HG03460 (cell line): ENCODE measurements around the gene PPP2R2B.
"Not testable (repeated sequence)": the region's sequence is repeated elsewhere in the genome, so short reads cannot be mapped to it uniquely, and the experiment has no call there.

Experiments used
- ATAC-seq: cut with Tn5 transposase; IDR thresholded peaks from one replicate; pipeline ENCODE4 v1.9.1; 2021; ENCODE audit not compliant: unreplicated experiment

Gene PPP2R2B

DNA sequence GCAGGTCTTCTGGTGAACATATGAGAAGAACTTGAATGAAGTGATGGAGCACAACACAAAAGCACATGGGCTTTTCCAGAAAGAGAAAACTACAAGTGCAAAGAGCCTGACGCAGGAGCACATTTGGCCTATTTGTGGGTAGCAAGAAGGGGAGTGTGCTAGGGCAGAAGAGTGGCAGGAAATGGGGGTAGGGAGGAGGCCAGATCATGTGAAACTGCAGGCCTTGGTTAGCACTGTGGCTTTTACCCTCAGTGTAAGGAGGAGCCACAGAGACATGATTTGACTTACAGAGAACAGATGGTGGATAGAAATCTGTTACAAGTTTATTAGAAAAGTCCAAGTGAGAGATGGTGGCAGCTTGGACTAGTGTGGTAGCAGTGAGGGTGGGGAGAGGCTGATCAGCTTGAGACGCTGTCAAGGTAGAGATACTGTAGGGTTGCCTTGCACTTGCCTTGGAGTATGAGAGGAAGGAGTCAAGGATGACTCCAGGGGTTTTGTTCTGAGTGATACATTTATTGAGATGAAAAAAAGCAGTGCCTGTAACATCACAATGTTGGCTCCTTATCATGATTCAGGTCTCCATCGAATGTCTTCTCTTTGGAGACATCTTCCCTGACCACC lies 126.7 kb downstream of the PPP2R2B start:
- ATAC-seq, result peak; percentile 97

DNA sequence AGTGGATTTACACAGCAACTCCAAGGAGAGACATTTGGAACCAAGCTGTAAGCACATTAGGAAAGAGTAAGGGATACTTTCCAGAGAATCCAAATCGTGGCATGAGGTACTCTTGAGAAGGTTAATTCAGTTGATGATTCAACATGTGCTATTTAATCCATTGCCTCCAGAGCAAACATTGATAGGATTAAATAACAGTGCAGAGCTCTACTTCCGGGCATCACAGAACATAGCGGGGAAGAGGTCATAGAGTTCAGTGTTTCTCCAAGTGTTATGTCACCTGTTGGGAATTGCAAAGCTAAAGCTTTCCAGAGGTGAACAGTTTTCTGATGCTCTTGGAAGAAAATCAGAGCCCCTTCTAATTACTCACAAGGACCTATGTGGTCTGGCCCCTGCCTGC lies 127.5 kb downstream of the PPP2R2B start:
- ATAC-seq, result no peak

DNA sequence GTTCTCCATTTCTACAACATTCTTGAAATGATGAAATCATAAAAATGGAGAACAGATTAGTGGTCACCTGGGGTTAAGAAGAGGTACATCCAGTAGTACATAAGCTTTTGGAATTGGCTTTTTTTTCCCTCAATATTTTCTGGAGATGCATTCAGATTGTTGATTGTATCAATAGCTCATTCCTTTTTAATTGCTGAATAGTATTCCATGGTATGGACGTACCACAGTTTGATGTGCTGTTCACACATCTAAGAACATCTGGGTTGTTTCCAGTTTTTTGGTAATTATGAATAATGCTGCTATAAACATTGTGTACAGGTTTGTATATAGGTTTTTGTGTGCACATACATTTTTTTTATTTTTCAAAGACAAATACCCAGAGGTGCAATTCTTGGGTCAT lies 130.0 kb downstream of the PPP2R2B start:
- ATAC-seq, result no peak

DNA sequence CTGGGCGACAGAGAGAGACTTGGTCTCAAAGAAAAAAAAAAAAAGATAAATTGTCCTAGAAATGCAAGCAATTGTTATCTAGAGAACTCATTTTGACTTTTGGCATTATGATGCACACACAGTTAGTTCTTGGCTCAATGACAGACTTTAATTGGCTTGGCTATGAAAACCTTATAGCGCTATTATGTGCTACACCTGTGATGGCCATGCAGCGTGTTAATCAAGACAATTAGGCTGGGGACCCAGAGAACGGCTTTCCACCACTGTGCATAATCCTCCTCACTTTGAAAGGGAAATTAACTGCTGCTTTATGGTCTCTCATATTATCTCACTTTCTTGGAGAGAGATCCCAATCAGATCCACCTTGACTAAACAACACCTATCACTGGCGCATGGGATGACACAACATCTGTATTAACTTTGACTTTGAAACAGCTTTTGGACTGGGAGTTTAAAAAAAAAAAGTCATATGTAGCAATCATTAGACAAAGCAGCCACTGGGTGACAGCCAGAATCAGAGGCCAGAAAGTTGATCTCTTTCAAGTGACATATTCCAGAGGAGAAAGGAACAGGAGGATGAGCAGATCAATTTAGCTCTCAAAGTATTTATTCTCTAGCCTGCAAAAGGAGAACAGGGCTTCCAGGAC lies 132.5 kb downstream of the PPP2R2B start:
- no peak for ATAC-seq

DNA sequence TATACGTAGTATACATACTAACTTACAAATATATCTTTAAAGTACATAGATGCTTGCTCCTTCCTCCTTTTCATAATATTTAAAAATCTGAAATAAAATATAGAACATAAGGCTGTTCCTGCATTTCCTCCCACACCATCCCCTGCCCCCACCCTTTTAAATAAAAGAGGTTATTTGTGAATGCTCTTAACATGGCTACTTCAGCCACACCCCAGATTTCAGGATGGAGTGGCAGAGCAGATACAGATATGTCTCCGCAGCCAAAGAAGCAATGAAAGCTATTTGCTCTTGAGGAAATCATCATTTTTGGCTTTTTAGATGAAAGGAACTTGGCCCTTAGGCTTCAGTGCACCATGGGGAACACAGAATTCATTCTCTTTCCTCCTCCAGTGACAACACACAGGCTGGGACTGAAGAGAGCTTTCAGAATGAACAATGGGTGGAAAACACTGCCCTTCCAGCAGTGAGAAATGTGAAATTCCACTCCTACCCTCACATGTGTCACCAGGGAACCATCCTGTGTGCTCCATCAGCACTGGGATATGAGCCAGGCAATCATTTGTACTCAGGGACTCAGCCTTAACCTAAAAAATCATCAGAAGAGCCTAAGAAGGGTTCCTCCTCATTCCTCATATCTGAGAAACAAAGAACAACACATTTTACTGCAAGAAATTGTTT lies 134.3 kb downstream of the PPP2R2B start:
- ATAC-seq, result no peak

DNA sequence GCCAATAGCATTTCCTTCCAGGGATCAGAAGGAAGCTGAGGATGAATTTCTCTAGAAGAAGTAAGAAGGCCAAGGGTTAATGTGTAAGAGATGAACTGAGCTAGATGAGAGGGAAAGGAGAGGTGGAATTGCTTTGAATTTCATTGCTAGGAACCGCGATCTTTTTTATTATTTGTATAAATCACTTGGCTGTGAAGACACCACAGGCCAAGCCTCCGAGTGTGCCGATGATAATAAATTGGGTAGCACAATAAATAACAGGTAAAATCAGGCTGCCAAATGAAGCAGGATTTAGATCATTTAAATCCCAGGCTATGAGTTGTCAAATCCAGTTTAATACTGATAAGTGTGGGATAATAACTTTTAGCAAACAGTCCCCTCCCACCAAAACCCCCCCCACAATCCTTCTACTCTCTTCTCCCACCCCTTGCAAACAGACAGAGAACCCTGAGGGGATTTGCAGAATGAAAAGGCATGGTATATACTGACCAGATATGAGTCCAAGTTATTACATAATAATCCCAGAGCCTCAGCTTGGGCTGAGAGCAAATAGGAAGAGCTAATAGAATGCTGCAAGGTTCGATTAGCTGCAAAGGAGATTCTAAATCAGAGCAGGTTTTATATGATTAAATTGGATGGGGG lies 143.5 kb downstream of the PPP2R2B start:
- ATAC-seq, result no peak

DNA sequence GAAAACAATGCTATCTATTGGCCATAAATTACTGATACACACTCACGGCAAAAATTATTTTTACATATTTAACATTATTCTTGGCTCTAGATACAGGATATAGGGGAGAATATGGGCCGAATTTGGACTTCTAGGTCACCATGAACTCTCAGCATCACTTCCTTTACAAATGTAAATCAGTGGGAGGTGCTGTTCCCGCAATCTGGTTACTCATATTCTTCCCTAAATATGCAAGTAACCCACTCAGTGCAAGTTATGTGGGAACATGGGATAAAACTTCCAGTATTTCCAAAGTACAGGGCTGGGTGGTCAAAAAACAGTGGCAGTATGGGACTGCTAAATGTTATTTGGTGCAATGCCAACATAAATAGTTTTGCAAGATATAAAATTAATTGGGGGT lies 145.6 kb downstream of the PPP2R2B start:
- no peak for ATAC-seq

DNA sequence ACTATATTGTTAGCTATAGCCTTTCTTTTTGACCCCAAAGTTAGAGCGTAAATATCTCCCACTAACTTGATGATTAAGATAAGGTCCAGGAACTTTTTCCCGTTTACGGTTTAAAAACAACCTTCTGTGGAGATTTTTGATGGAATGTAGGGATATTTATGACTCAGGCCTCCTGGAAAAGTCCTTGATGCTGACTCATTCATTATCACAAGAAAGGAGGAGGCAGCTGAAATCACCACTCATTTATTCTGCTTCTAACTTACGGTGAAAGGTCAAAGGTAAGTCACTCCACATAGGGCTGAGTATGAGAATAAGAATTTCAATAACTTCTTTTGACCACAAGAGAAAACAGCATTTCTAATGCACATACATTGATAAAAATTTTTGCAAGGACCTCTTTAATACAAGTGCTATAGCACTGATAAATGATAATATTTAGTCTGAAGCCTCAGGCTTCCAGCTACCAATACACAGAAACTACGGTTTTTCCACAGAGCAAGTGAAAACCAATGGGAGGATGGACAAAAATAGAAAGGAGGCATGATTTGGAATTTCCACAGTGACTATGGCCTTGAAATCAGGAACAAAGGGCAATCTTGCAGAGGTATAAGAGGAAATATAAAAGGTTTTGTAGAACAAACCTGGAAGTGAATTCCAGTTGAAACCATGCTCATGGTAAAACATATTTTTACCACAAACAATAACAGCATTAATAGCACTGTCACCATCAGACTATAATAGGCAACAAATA lies 146.5 kb downstream of the PPP2R2B start:
- ATAC-seq, result no peak

DNA sequence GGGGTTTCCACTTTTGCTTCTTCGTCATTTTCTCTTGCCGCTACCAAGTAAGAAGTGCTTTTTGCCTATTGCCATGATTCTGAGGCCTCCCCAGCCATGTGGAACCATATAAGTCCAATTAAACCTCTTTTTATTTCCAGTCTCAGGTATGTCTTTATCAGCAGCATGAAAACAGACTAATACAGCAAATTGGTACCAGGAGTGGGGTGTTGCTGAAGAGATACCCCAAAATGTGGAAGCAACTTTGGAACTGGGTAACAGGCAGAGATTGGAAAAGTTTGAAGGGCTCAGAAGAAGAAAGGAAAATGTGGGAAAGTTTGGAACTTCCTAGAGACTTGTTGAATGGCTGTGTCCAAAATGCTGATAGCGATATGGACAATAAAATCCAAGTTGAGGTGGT lies 149.8 kb downstream of the PPP2R2B start:
- not testable (repeated sequence) for ATAC-seq

DNA sequence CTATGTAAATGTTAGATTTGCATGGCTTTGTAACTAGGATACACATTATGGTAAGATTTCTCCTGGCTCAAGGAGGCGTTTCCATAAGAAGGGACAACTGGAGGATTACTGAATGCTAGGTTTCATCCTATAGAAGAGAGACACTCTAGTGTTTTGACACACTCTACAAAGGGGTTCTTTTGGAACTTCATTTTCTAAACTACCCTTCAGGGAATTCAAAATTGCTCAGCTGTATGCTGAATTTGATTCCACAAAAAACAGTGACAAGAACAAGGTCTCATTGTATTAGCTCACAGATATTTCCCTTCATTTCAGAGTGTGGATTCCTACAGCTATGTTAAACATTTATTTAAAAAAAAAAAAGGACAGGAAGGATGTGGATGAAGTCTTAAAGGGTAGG lies 151.7 kb downstream of the PPP2R2B start:
- no peak for ATAC-seq

DNA sequence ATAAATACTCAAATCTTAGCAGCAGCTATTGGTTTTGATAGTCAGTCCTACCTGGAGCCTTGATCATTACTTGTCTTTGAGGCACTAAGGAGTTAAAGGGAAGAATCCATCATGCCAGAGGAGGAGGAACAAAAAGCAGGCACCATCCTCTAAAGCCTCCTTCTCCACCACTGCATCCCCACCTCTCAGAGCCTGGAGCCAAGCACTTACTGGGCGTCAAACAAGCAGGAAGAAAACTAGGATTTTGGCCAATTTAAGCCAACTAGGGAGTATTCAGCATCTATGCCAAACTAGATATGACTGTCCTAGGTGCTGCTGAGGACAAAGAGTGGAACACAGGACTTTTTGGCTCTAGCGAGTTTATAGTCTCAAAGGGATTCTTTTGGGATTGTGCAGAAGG lies 152.5 kb downstream of the PPP2R2B start:
- ATAC-seq, result no peak

DNA sequence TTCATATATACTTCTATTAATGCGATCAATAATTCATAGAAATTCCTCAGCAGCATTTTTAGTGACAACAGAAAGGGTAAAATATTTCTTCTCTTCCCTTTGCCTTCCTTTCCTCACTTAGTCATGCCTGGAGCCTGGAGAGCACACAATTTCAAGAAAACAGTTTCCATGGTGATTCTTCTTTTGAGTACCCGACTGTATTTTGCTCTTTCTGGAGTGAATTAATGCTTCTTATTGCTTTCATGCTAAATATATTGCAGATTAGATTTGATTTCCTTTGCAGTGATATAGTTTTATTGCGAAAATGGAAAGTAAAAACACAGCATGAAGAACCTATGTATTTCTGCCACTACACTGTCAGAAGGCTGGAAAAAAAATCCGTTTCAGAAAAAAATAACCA lies 153.5 kb downstream of the PPP2R2B start:
- ATAC-seq, result no peak

DNA sequence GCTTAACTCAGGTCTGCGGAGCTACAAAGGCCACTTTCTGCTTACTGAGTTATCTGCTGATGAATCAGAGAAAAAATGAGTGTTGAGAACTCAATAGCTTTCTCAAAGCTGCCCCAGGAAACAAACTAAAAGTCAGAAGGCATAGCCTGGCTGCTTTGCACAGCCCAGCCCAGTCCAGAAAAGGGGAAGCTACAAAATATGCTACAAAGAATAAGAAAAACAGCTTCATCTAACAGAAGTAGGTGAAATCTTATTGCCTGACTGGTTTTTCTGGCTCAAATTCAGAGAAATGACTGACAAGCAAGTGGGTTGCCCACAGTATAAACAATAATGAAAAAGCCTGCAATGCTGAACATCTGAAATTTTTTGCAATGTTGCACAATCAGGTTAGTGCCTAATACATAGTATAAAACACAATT lies 156.2 kb downstream of the PPP2R2B start:
- no peak for ATAC-seq

DNA sequence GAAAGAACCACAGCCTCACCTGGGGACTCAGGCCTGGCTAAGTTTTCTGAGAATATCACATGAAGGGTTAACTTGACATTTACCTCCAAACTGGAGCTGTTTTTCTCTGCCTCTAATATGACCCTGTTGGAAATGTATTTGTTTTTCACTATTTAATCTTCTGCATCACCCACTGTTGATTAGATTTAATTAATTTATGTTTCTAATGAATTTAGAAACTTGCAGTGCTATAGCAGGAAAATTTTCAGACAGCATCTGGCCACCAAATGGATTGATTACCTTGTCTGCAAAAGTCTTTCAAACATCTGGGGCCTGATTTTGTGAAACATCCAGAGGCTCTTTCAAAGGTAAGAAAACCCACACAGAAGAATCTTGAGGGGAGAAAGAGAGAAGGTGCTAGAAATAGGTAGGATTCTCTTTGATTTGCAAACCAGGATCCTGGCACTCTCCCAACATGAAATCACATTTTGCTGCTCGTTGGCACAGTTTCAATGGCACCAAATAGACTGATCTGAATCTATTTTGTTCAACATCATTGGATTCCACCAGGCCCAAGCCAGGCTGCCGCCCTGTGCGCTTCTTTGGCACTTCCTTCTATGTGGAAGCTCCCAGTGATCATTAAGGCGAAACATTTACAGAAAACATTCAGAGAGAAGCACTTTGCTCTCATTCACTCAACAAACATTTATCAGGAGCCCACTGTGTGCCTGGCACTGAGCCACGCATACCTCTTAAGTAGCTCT lies 157.3 kb downstream of the PPP2R2B start:
- no peak for ATAC-seq

DNA sequence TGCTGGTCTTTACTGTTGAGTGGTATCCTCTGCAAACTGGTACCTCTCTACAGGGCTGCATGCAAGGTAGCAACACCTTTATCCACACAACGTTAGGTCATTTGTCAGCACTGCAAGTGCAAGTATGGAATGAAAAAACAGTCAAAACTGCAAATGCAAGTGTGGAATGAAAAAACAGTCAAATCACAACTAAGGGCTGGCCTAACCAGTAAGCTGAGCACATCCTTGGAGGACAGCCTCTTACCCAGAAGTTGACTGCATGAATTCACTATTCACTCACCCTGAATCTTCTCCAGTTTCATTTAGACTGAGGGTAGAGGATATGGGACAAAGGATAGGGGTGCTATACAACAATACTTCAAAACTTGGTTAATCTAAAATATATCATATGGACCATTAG lies 158.4 kb downstream of the PPP2R2B start:
- no peak for ATAC-seq

DNA sequence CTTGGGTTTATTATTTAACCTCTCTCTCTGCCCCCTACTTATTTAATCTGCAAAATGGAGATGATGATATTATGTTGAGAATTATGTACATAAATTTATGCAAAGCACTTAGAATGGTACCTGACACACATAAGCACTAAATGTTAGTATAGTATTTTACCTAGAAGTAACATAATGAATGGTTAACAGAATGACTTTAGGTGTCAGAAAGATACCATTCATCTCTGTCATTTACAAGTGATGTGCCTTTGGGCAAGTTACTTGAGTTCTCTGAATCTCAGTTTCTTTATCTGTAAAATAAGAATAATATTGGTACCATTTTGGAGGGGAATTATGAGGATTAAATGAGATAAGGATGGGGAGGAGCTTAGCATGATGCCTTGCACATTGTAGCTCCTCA lies 159.4 kb downstream of the PPP2R2B start:
- ATAC-seq, result no peak

DNA sequence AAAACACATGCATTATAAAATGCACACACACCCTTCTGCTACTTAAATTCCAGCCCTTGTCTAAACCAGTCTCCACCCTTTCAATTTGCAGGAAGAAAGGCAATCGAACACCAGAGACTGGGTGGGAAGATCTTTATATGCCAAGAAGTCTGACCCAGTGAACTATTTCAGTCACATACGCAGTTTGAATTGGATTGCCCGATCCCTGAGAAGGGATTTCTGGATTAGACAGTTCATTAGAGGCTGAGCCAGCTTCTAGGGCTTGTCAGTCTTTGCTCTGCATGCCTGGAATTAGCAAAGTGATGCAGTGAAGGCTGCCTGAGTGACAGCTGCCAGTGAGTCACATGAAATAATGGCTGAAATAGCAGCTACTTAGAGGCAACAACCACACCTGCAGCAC lies 159.9 kb downstream of the PPP2R2B start:
- no peak for ATAC-seq

DNA sequence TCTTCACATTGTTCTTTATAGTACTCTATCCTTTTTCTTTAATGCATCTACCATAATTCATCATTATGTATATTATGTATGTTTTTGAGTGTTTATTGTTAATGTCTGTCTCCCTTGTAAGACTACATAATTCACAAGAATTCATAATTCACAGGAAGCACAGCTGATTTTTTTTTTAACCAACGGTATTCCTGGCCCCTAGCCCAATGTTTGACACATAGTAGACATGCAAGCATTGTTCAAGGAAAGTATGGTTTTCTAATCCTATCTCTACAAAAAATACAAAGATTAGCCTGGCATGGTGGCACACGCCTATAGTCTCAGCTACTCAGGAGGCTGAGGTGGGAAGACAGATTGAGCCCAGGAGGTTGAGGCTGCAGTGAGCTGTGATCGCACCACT lies 160.6 kb downstream of the PPP2R2B start:
- ATAC-seq, result no peak

DNA sequence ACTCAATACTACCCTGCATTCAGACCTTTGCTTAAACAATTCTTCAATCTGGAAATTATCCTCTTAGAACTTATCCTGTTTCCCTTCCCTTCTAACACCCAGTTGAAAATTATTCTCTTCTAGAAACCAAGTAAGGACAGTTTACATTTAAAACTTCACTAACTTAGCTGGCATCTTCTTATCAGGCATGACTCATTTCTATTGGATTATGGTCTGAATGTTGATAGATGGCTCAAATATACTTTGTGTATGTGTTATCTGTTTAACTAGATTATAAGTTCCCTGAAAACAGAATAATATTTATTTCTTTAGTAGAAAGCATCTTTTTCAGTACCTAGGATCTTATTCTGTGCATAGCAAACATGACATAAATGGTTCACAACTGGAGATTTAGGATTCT lies 161.9 kb downstream of the PPP2R2B start:
- no peak for ATAC-seq

DNA sequence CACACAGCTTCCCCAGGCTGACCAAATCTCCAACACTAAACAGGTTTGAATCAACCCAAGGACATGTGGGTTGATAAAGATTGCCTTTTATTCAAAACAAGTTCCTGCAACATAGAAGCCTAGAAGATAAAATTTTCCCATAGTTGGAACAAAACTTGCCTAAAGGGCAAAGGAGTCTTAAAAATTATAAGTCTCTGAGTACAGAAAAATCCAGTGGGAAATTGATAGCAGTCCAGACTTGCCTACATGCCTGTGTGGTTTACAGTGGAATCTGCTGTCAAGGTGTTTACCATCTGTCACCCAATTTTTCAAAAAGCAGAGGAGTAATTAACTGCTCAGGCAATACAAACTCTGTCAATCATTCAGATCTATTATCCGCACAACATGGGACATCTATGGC lies 168.2 kb downstream of the PPP2R2B start:
- no peak for ATAC-seq

DNA sequence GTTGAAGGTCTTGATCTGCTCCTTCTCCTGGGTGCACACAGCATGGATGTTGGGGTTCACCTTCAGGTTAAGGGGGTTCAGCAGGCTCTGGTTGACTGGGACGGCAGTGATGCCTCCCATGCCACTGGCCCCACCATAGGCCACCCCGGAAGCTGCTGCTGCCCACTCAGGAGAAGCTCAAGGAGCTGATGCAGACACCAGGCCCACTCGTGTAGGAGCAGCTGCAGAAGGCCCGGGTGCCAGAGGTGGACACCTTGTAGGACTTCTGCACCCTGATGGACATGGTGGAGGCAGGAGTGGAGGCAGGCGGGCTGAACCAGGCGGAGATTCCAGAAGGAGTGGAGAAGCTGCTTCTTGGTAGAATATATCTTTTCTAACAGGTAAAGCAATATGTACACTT lies 171.2 kb downstream of the PPP2R2B start:
- no peak for ATAC-seq
